ENCODE measurements around the gene VPS51. TPM values are rescaled to one million over a fixed set of nuclear protein-coding genes. Genes with fewer than 3 reads are reported as not detected.

Gene VPS51
- total RNA-seq, 1 donor from 2014 or later = 92.2 TPM

DNA sequence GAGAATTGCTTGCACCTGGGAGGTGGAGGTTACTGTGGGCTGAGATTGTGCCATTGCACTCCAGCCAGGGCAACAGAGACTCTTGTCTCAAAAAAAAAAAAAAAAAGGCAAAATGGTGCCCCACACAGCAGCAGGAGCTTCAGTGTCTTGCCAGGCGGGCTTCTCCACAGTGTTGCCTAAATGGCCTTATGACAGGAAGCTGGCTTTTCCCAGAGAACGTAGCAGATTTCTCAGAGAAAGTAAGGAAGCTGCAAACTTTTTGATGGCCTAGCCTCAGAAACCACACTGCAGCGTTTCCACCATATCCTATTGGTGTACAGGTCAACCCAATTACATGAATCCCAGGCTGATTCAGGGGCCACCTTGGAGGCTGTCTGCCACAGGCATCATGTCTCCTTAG, 61.3 kb downstream of the VPS51 start:
- TF ChIP-seq, protein P1, sequence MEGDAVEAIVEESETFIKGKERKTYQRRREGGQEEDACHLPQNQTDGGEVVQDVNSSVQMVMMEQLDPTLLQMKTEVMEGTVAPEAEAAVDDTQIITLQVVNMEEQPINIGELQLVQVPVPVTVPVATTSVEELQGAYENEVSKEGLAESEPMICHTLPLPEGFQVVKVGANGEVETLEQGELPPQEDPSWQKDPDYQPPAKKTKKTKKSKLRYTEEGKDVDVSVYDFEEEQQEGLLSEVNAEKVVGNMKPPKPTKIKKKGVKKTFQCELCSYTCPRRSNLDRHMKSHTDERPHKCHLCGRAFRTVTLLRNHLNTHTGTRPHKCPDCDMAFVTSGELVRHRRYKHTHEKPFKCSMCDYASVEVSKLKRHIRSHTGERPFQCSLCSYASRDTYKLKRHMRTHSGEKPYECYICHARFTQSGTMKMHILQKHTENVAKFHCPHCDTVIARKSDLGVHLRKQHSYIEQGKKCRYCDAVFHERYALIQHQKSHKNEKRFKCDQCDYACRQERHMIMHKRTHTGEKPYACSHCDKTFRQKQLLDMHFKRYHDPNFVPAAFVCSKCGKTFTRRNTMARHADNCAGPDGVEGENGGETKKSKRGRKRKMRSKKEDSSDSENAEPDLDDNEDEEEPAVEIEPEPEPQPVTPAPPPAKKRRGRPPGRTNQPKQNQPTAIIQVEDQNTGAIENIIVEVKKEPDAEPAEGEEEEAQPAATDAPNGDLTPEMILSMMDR (IDR thresholded peaks at IDR 0.05; ENCODE audit: borderline replicate concordance) = no peak
- Histone ChIP-seq H3K27ac (replicated peaks) (no peak overlapping the region), H3K36me3 (no peaks in the 10 kb centered on the region), H3K4me1 (no peaks in the 10 kb centered on the region), H3K4me3 (no peak overlapping the region), H3K9me3 (replicated peaks) (no peaks in the 10 kb centered on the region), H3K27me3 (ENCODE audit: low read depth) (no peaks in the 10 kb centered on the region)
- no peak for DNase-seq
- intact Hi-C loops (cut with micrococcal nuclease) = no loop called here

DNA sequence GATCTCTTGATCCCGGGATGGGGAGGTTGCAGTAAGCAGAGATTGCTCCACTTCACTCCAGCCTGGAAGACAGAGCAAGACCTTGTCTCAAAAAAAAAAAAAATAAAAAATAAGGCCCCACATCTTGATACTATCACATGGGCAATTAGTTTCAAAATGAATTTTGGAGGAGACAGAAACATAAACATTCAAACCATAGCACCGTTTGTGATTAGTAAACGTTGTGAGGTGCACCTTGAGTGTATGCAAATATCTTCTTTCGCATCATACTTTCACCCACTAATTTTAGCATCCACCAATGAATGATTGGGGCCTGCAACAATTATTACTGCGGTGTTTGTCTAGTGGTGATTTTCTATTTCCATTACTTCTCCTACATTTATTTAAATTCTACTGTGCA, 63.0 kb downstream of the VPS51 start:
- no peaks in the 10 kb centered on the region for H3K9me3 ChIP-seq (replicated peaks)
- TF ChIP-seq, protein P1 (IDR thresholded peaks at IDR 0.05; ENCODE audit: borderline replicate concordance) = no peak
- H3K36me3 ChIP-seq = no peaks in the 10 kb centered on the region
- intact Hi-C loops (cut with micrococcal nuclease) = no loop called here
- no peak overlapping the region for H3K4me3 ChIP-seq
- DNase-seq = no peak
- H3K27me3 ChIP-seq (ENCODE audit: low read depth) = no peaks in the 10 kb centered on the region
- no peak overlapping the region for H3K27ac ChIP-seq (replicated peaks)
- no peaks in the 10 kb centered on the region for H3K4me1 ChIP-seq

DNA sequence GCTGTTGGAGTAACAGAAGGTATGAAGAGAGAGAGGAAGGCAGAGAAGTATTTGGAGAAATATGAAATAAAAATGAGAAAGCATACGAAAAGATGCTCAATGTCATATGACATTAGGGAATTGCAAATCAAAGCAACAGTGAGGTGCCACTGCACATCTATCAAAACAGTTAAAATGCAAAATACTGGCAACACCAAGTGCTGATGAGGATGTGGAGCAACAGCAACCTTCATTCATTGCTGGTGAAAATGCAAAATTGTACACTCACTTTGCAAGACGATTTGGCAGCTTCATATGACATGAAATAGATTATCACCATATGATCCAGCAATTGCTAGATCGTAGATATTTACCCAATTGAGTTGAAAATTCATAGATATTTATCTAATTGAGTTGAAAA, 64.6 kb downstream of the VPS51 start:
- TF ChIP-seq, protein P1 (IDR thresholded peaks at IDR 0.05; ENCODE audit: borderline replicate concordance) = no peak
- Histone ChIP-seq H3K36me3 (no peaks in the 10 kb centered on the region), H3K4me1 (no peaks in the 10 kb centered on the region), H3K27ac (replicated peaks) (no peak overlapping the region), H3K27me3 (ENCODE audit: low read depth) (no peaks in the 10 kb centered on the region), H3K9me3 (replicated peaks) (no peaks in the 10 kb centered on the region), H3K4me3 (no peak overlapping the region)
- no peak for DNase-seq
- intact Hi-C loops (cut with micrococcal nuclease) = no loop called here

Small RNAs within 50 kb of the gene (microRNA-seq; reads per million reads assigned to microRNA genes)
- gene MIR6751 = not detected

Other genes with a start within 250 kb of the VPS51 start
- 40.3 TPM for gene EHD1, start 217.6 kb upstream of the VPS51 start, total RNA-seq
- 13.1 TPM for gene ATG2A, start 179.0 kb upstream of the VPS51 start, total RNA-seq
- gene PPP2R5B, start 171.5 kb upstream of the VPS51 start, total RNA-seq = 22.5 TPM
- not detected for gene GPHA2, start 160.3 kb upstream of the VPS51 start, total RNA-seq
- gene MAJIN, start 124.1 kb upstream of the VPS51 start, total RNA-seq = not detected
- 1.3 TPM for gene BATF2, start 99.2 kb upstream of the VPS51 start, total RNA-seq
- gene ARL2, start 82.1 kb upstream of the VPS51 start, total RNA-seq = 128 TPM
- 15.7 TPM for gene SNX15, start 68.8 kb upstream of the VPS51 start, total RNA-seq
- gene SAC3D1, start 55.0 kb upstream of the VPS51 start, total RNA-seq = 5.6 TPM
- gene NAALADL1, start 37.7 kb upstream of the VPS51 start, total RNA-seq = 4.8 TPM
- gene CDCA5, start 12.2 kb upstream of the VPS51 start, total RNA-seq = 1.3 TPM
- 23.1 TPM for gene ZFPL1, start 12.0 kb upstream of the VPS51 start, total RNA-seq
- 56.7 TPM for gene TM7SF2, start 15.7 kb downstream of the VPS51 start, total RNA-seq
- gene ZNHIT2, start 21.5 kb downstream of the VPS51 start, total RNA-seq = 6.1 TPM
- gene FAU, start 25.9 kb downstream of the VPS51 start, total RNA-seq = 629 TPM
- gene MRPL49, start 26.1 kb downstream of the VPS51 start, total RNA-seq = 32.1 TPM
- 25.6 TPM for gene SYVN1, start 38.3 kb downstream of the VPS51 start, total RNA-seq
- not detected for gene SPDYC, start 74.0 kb downstream of the VPS51 start, total RNA-seq
- 74.6 TPM for gene CAPN1, start 85.7 kb downstream of the VPS51 start, total RNA-seq
- gene POLA2, start 165.7 kb downstream of the VPS51 start, total RNA-seq = 3.8 TPM
- gene CDC42EP2, start 218.7 kb downstream of the VPS51 start, total RNA-seq = 11.3 TPM
- 40.6 TPM for gene DPF2, start 237.6 kb downstream of the VPS51 start, total RNA-seq

All from left ventricle myocardium inferior (tissue), 1 donor.